Mesendoderm (in vitro differentiated cells): Measurements from ENCODE around the gene ESPN.

Source experiments
- DNase-seq: peaks from one replicate; pipeline ENCODE4 v3.0.0; 2013
- H2AK5ac ChIP-seq: 2 replicates; pipeline ENCODE4 v1.6.1; 2013; ENCODE audit warnings: low read length, inconsistent platforms
- H2BK120ac ChIP-seq: 2 replicates; pipeline ENCODE4 v1.6.1; 2013; ENCODE audit warnings: low read depth, mild to moderate bottlenecking, low read length, moderate library complexity, mixed read lengths
- H2BK15ac ChIP-seq: replicated peaks from 2 replicates; pipeline ENCODE4 v1.6.1; 2013; ENCODE audit warnings: low read depth, mild to moderate bottlenecking, moderate library complexity
- H2BK5ac ChIP-seq: 2 replicates; pipeline ENCODE4 v1.6.1; 2013; ENCODE audit warnings: low read length, inconsistent platforms
- H3K18ac ChIP-seq: 2 replicates; pipeline ENCODE4 v1.6.1; 2013; ENCODE audit warnings: mild to moderate bottlenecking, low read length, mixed read lengths
- H3K23ac ChIP-seq: one replicate; pipeline ENCODE4 v1.6.1; 2013; ENCODE audit warnings: low read length
- H3K27ac ChIP-seq: 2 replicates; pipeline ENCODE4 v1.5.1; 2013; ENCODE audit warnings: low read depth, mild to moderate bottlenecking, inconsistent platforms, low read length, moderate library complexity
- H3K27me3 ChIP-seq: 2 replicates; pipeline ENCODE4 v1.6.1; 2013; ENCODE audit warnings: low read length, control low read depth, mild to moderate bottlenecking, inconsistent platforms; ENCODE audit not compliant: insufficient read depth, poor library complexity
- H3K36me3 ChIP-seq: 2 replicates; pipeline ENCODE4 v1.6.1; 2013; ENCODE audit warnings: low read length, inconsistent platforms; ENCODE audit not compliant: control insufficient read depth, insufficient read depth
- H3K4ac ChIP-seq: one replicate; pipeline ENCODE4 v1.6.1; 2013; ENCODE audit warnings: low read depth, mild to moderate bottlenecking, low read length, moderate library complexity
- H3K4me1 ChIP-seq: 2 replicates; pipeline ENCODE4 v1.6.1; 2013; ENCODE audit warnings: low read depth, low read length, inconsistent platforms; ENCODE audit not compliant: control insufficient read depth
- H3K4me2 ChIP-seq: 2 replicates; pipeline ENCODE4 v1.6.1; 2013; ENCODE audit warnings: low read length
- H3K4me3 ChIP-seq: 2 replicates; pipeline ENCODE4 v1.5.1; 2013; ENCODE audit warnings: mild to moderate bottlenecking, low read length
- H3K56ac ChIP-seq: one replicate; pipeline ENCODE4 v1.6.1; 2013; ENCODE audit warnings: low read length
- H3K79me1 ChIP-seq: 2 replicates; pipeline ENCODE4 v1.6.1; 2013; ENCODE audit warnings: low read length, inconsistent platforms
- H3K79me2 ChIP-seq: 2 replicates; pipeline ENCODE4 v1.6.1; 2013; ENCODE audit warnings: mild to moderate bottlenecking, low read length; ENCODE audit not compliant: control insufficient read depth, insufficient read depth
- H3K9ac ChIP-seq: 2 replicates; pipeline ENCODE4 v1.6.1; 2013; ENCODE audit warnings: low read length, inconsistent platforms
- H4K5ac ChIP-seq: one replicate; pipeline ENCODE4 v1.6.1; 2013; ENCODE audit warnings: low read length
- H4K8ac ChIP-seq: one replicate; pipeline ENCODE4 v1.6.1; 2013; ENCODE audit warnings: low read depth, mild to moderate bottlenecking, control low read depth, low read length, moderate library complexity
- WGBS: extraction: QIAGEN DNeasy Blood & Tissue Kit; methylation state at CpG from one replicate; pipeline ENCODE4 v1.1.7; 2013; ENCODE audit warnings: low lambda C conversion rate, missing lambda C conversion rate; ENCODE audit not compliant: insufficient coverage; ENCODE audit errors: extremely low coverage; 5-methylcytosine and 5-hydroxymethylcytosine counted together

The ESPN gene

DNA sequence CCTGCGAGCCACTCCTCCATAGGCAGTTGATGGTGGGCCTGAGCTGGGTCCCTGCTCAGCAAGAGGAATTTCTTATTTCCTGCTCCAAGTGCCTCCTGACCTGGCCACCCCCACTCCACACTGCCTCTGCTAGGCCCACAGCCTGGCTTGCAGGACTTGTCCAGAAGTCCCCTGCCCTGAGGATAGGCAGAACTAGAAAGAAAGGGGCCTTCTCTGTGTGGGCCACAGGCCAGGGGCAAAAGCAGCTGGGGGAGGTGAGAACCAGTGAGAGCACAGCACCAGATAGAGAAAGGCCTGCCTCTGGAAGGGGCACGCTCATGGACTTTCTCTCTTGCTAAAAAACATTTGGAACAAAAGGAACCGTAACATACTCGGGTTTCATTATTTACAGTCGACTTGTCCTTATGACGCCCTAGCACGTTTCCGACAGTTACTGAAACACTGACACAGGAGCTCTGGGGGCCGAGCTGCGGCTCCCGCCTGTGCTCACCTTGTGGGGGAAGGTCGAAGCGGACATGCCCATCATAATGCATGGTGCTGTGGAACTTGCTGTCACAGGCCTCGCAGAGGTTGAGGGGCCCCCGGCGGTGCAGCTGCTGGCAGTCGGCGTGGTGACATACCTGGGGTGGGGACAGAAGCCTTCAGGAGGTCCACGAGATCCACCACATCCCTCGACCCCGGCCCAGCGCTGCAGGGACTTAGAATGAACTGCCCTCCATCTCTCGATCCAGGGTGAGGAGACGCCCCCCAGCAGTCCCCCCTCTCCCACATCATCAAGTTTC lies 52.7 kb downstream of the ESPN start:
- no CpG with 5 or more reads among the region's 24 CpGs for WGBS
- DNase-seq = no peak
- peak overlapping the region; percentile 60 for H3K56ac ChIP-seq
- no peaks in the 10 kb centered on the region for H3K4me1 ChIP-seq
- no peak overlapping the region for H4K8ac ChIP-seq
- H4K5ac ChIP-seq = no peak overlapping the region
- H3K23ac ChIP-seq = peak overlapping the region; percentile 45
- no peaks in the 10 kb centered on the region for H3K27me3 ChIP-seq
- no peak overlapping the region for H2BK120ac ChIP-seq
- H3K27ac ChIP-seq = no peak overlapping the region
- peaks cover 3% of the 10 kb centered on the region for H3K36me3 ChIP-seq
- no peak overlapping the region for H2AK5ac ChIP-seq
- H3K18ac ChIP-seq = no peak overlapping the region
- H3K79me1 ChIP-seq = no peaks in the 10 kb centered on the region
- no peak overlapping the region for H3K4me3 ChIP-seq
- H3K4me2 ChIP-seq = no peak overlapping the region
- no peaks in the 10 kb centered on the region for H3K79me2 ChIP-seq
- no peak overlapping the region for H2BK15ac ChIP-seq
- H3K9ac ChIP-seq = no peak overlapping the region
- H2BK5ac ChIP-seq = no peak overlapping the region
- H3K4ac ChIP-seq = no peak overlapping the region

DNA sequence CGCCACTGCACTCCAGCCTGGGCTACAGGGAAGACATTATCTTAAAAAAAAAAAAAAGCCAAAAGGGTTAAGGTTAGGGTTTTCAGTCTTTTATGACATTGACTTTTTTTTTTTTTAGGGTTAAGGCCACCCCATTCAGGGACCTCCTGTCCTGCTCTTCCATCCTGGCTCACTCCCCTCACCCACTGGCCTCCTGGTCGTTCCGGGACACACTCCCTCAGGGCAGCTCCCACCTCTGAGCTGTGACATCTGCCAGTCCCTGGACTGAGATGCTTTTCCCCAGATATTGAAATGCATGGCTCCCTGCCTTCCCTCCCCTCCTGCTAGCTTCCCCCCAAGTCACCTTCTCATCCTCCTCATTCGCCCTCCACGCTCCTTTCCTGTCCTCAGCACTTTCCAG lies 57.2 kb downstream of the ESPN start:
- Histone ChIP-seq H2AK5ac (no peak overlapping the region), H3K36me3 (no peaks in the 10 kb centered on the region), H3K4me3 (no peak overlapping the region), H3K79me2 (no peaks in the 10 kb centered on the region), H2BK120ac (no peak overlapping the region), H3K79me1 (no peaks in the 10 kb centered on the region), H4K5ac (no peak overlapping the region), H3K27ac (no peak overlapping the region), H2BK5ac (no peak overlapping the region), H4K8ac (no peak overlapping the region), H3K18ac (no peak overlapping the region), H3K23ac (no peak overlapping the region), H3K56ac (no peak overlapping the region), H3K9ac (no peak overlapping the region), H3K4me2 (no peak overlapping the region), H2BK15ac (no peak overlapping the region), H3K4ac (no peak overlapping the region), H3K4me1 (no peaks in the 10 kb centered on the region), H3K27me3 (no peaks in the 10 kb centered on the region)
- no peak for DNase-seq
- WGBS = no CpG with 5 or more reads among the region's 5 CpGs

DNA sequence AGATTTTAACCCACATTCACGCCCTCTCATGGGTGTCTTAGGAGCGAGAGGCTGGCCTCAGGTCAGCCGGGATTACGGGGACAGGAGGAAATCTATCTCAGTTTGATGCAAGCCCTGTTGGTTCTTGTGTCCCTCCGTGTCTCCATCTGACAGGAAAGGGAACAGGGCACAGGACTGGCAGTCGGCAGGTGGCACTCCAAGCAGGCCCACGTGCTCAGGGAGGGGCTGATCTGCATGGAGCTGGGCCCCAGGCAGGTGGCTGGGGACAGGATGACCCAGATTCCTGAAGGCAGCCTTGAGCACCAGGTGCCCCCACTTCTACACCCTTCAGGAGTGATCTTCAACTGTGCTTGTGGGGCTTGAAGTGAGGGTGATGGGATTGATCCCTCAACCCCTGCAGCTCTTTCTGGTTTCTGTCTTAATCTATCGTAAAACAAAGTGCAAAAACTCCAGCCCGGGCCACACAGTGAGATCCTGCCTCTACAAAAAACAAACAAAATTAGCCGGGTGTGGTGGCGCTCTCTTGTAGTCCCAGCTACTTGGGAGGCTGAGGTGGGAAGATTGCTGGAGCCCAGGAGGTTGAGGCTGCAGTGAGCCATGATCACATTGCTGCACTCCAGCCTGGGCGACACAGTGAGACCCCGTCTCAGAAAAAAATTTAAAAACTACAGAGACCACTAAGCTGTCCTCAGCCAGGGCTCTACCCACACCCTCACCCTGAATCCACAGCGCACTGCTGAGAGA lies 58.6 kb downstream of the ESPN start:
- Histone ChIP-seq H2AK5ac (no peak overlapping the region), H3K27ac (no peak overlapping the region), H3K9ac (no peak overlapping the region), H3K4me2 (no peak overlapping the region), H3K56ac (no peak overlapping the region), H4K5ac (no peak overlapping the region), H3K27me3 (no peaks in the 10 kb centered on the region), H3K79me2 (no peaks in the 10 kb centered on the region), H3K4me3 (no peak overlapping the region), H3K36me3 (no peaks in the 10 kb centered on the region), H3K79me1 (no peaks in the 10 kb centered on the region), H2BK5ac (no peak overlapping the region), H2BK120ac (no peak overlapping the region), H3K4me1 (no peaks in the 10 kb centered on the region), H3K18ac (no peak overlapping the region), H2BK15ac (no peak overlapping the region), H4K8ac (no peak overlapping the region), H3K4ac (no peak overlapping the region), H3K23ac (no peak overlapping the region)
- no peak for DNase-seq
- no CpG with 5 or more reads among the region's 14 CpGs for WGBS

DNA sequence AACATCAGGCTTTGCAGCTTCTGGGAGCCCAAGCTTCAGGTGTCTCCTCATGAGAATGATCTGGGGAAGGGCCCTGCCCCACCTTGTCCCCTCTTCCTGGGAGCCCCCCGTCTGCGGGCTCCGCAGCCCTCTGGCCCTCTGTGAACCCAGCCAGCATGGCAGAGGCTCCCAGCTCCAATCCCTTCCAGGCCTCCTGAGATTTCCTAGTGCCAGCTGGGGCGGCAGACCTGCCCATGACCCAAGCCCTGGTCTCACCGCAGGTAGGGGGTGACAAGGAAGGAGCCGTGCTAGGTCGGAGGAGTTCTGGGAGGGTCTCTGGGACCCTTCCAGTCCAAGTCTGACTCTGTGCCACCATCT lies 59.2 kb downstream of the ESPN start:
- no peak overlapping the region for H4K5ac ChIP-seq
- no peaks in the 10 kb centered on the region for H3K4me1 ChIP-seq
- H2BK15ac ChIP-seq = no peak overlapping the region
- no peak overlapping the region for H3K23ac ChIP-seq
- H4K8ac ChIP-seq = no peak overlapping the region
- H3K4ac ChIP-seq = no peak overlapping the region
- no peak for DNase-seq
- H3K4me2 ChIP-seq = no peak overlapping the region
- no peak overlapping the region for H3K9ac ChIP-seq
- H3K56ac ChIP-seq = no peak overlapping the region
- no peak overlapping the region for H3K27ac ChIP-seq
- no peaks in the 10 kb centered on the region for H3K36me3 ChIP-seq
- no peak overlapping the region for H2BK120ac ChIP-seq
- H3K27me3 ChIP-seq = no peaks in the 10 kb centered on the region
- H3K79me1 ChIP-seq = no peaks in the 10 kb centered on the region
- H3K4me3 ChIP-seq = no peak overlapping the region
- no peak overlapping the region for H2BK5ac ChIP-seq
- H2AK5ac ChIP-seq = no peak overlapping the region
- H3K79me2 ChIP-seq = no peaks in the 10 kb centered on the region
- WGBS = no CpG with 5 or more reads among the region's 7 CpGs
- H3K18ac ChIP-seq = no peak overlapping the region

DNA sequence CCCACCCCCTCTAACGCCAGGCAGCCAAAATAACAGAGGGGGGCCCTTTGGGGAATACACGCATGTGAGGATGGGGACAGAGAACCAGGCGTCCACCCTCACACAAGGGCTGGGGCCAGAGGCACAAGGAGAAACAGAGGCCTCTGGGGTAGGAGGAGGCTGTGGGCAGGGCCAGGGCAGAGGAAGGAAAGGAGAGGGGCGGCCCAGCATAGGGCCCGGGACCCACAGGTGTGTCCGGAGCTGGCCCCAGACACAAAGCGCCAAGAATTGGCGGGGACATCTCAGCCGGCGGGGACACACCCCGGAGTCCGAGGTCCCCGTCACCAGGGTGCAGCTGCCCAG lies 60.2 kb downstream of the ESPN start:
- Histone ChIP-seq H2BK120ac (no peak overlapping the region), H2BK15ac (no peak overlapping the region), H3K23ac (peak overlapping the region; percentile 94), H2AK5ac (no peak overlapping the region), H3K79me2 (no peaks in the 10 kb centered on the region), H3K27ac (no peak overlapping the region), H3K4me1 (no peaks in the 10 kb centered on the region), H3K18ac (peak overlapping the region; percentile 96), H4K8ac (peak overlapping the region; percentile 88), H4K5ac (no peak overlapping the region), H3K56ac (peak overlapping the region; percentile 91), H3K4me2 (peak overlapping the region; percentile 33), H3K27me3 (no peaks in the 10 kb centered on the region), H2BK5ac (no peak overlapping the region), H3K4me3 (peak overlapping the region; percentile 59), H3K4ac (peak overlapping the region; percentile 83), H3K79me1 (no peaks in the 10 kb centered on the region), H3K36me3 (no peaks in the 10 kb centered on the region), H3K9ac (peak overlapping the region; percentile 89)
- no CpG with 5 or more reads among the region's 13 CpGs for WGBS
- no peak for DNase-seq
